ENCODE data around the gene OR5D14. TPM values are rescaled to one million over a fixed set of nuclear protein-coding genes. Genes with fewer than 3 reads are reported as not detected.

The OR5D14 gene
- total RNA-seq (2014; rRNA removed; shearing (Covaris generic)): not detected in 2 replicates

DNA sequence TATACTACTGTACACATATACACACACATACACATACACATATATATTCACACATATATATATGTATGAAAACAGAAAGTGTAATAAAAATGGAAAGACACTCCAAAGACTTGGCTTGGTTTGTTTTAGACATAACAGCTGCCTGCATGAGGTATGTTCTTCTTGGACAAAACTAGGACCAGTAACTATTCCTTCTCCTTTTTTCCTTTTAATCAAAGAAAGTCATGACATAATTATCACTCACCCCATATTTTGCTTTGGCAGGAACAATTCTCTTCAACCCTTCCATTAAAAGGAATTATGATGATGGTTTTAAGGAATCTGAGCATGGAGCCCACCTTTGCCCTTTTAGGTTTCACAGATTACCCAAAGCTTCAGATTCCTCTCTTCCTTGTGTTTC, at the start of gene OR5D14:
Gene OR5D14, plus strand, starts transcription at position 301 of the 400 bp plus-strand sequence. Its CDS starts 0 bp downstream, at position 301.
- in situ Hi-C loops (cut with HindIII; ENCODE audit: low sequenced_read_pairs): no loop called here
- DNase-seq (ENCODE audit: low spot score): no peak

- in situ Hi-C loops (cut with HindIII; ENCODE audit: low sequenced_read_pairs): no loop called here
- DNase-seq (ENCODE audit: low spot score): no peak
These were observed 22.2 kb upstream of the OR5D14 start, which contains the start of gene OR5D13 for GRCh38 chr11:55773138-55773537. Gene OR5D13 (plus strand): TSS chr11:55773438. CDS start chr11:55773438, 0 bp downstream.

DNA sequence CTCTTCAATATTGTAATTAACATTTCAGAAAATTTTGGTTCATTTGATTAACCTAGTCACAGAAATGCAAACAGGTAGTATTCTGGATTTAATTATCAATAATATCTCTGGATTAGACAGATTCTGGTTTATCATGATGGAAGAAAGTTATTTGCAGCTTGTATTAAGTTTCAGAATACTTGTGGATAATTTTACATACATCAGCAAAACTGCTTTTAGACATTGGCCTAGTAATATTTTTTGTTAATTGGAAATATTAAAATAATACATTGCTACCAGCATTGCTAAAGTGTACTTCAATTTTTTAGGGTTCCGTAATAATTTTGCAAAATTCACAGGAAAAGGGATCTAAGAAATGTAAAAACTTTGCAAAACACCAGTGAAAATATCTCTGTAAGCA, 3.8 kb upstream of the OR5D14 start:
- in situ Hi-C loops (cut with HindIII; ENCODE audit: low sequenced_read_pairs): no loop called here
- DNase-seq (ENCODE audit: low spot score): no peak

- in situ Hi-C loops (cut with HindIII; ENCODE audit: low sequenced_read_pairs): no loop called here
- no peak for DNase-seq (ENCODE audit: low spot score)
These were observed 2.0 kb upstream of the OR5D14 start for GRCh38 chr11:55793321-55793720.

DNA sequence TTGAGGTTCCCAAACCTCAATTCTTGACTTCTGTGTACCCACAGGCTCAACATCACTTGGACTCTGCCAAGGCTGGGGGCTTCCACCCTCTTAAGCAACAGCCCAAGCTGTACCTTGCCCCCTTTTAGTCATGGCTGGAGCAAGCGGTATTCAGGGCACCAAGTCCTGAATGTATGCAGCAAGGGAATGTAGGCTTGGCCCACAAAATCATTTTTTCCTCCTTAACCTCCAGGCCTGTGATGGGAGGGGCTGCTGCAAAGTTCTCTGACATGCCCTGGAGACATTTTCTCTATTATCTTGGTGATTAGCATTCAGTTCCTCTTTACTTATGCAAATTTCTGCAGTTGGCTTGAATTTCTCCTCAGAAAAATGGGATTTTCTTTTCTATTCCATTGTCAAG, 10.9 kb downstream of the OR5D14 start:
- in situ Hi-C loops (cut with HindIII; ENCODE audit: low sequenced_read_pairs): no loop called here
- no peak for DNase-seq (ENCODE audit: low spot score)

GRCh38 chr11:55811067-55811466, 15.7 kb downstream of the OR5D14 start, which contains the start of gene OR5L1:
Gene OR5L1 (plus strand): TSS chr11:55811367. CDS start chr11:55811467, 100 bp downstream.
- in situ Hi-C loops (cut with HindIII; ENCODE audit: low sequenced_read_pairs): no loop called here
- no peak for DNase-seq (ENCODE audit: low spot score)

DNA sequence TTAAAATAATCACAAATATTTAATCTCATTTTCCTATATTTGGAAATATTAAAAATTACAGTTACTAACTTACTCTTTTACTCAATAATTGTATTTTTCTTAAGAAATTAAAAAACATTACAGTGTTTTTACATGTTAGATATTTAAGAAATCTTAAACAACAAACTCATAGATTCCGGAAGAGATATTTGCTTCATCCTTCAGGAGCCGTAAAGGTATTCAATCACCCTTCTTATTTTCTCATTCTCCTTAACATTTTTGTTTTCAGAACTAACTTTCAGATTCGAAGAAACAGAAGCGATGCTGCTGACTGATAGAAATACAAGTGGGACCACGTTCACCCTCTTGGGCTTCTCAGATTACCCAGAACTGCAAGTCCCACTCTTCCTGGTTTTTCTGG, 24.0 kb downstream of the OR5D14 start, which contains the start of gene OR5D18:
Gene OR5D18, plus strand, starts transcription at position 301 of the 400 bp plus-strand sequence. Its CDS starts 0 bp downstream, at position 301.
- DNase-seq (ENCODE audit: low spot score): no peak
- in situ Hi-C loops (cut with HindIII; ENCODE audit: low sequenced_read_pairs): no loop called here

DNA sequence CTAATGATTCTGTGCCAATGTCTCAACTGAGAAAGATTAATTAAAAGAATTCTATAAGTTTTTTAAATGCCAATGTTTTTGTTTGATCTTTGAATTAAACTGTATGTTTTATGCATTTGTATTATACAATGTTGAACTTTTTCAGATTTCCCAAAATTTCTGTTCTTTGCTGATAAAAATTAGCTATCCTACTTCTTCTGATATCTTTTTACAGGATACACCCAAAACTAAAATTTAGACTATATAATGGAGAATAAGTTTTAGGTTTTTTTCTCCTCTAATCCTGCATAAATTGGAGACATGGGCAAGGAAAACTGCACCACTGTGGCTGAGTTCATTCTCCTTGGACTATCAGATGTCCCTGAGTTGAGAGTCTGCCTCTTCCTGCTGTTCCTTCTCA, 31.6 kb downstream of the OR5D14 start, which contains the start of gene OR5L2:
Gene OR5L2, plus strand, starts transcription at position 301 of the 400 bp plus-strand sequence. Its CDS starts 0 bp downstream, at position 301.
- in situ Hi-C loops (cut with HindIII; ENCODE audit: low sequenced_read_pairs): no loop called here
- no peak for DNase-seq (ENCODE audit: low spot score)

- in situ Hi-C loops (cut with HindIII; ENCODE audit: low sequenced_read_pairs): no loop called here
- no peak for DNase-seq (ENCODE audit: low spot score)
These were observed 43.1 kb downstream of the OR5D14 start, which contains the start of gene OR5D16 for GRCh38 chr11:55838452-55838851. Gene OR5D16 (plus strand): TSS chr11:55838752. CDS start chr11:55838752, 0 bp downstream.

Other genes with a start within 250 kb of the OR5D14 start
- gene OR4C15, start 241.1 kb upstream of the OR5D14 start, total RNA-seq (2014; rRNA removed; shearing (Covaris generic)): not detected in 2 replicates
- gene OR4C16, start 223.4 kb upstream of the OR5D14 start, total RNA-seq (2014; rRNA removed; shearing (Covaris generic)): not detected in 2 replicates
- gene OR4C11, start 187.9 kb upstream of the OR5D14 start, total RNA-seq (2014; rRNA removed; shearing (Covaris generic)): not detected in 2 replicates
- not detected in 2 replicates for gene OR4P4, start 160.4 kb upstream of the OR5D14 start, total RNA-seq (2014; rRNA removed; shearing (Covaris generic))
- gene OR4S2, start 147.2 kb upstream of the OR5D14 start, total RNA-seq (2014; rRNA removed; shearing (Covaris generic)): not detected in 2 replicates
- not detected in 2 replicates for gene OR4C6, start 133.4 kb upstream of the OR5D14 start, total RNA-seq (2014; rRNA removed; shearing (Covaris generic))
- gene OR5D13, start 22.1 kb upstream of the OR5D14 start, total RNA-seq (2014; rRNA removed; shearing (Covaris generic)): not detected in 2 replicates
- not detected in 2 replicates for gene OR5L1, start 15.8 kb downstream of the OR5D14 start, total RNA-seq (2014; rRNA removed; shearing (Covaris generic))
- not detected in 2 replicates for gene OR5D18, start 24.1 kb downstream of the OR5D14 start, total RNA-seq (2014; rRNA removed; shearing (Covaris generic))
- not detected in 2 replicates for gene OR5L2, start 31.7 kb downstream of the OR5D14 start, total RNA-seq (2014; rRNA removed; shearing (Covaris generic))
- gene OR5D16, start 43.2 kb downstream of the OR5D14 start, total RNA-seq (2014; rRNA removed; shearing (Covaris generic)): not detected in 2 replicates
- 0.18 TPM in 1 of 2 replicates, not detected in the other for gene TRIM51, start 87.7 kb downstream of the OR5D14 start, total RNA-seq (2014; rRNA removed; shearing (Covaris generic))
- not detected in 2 replicates for gene OR5W2, start 119.0 kb downstream of the OR5D14 start, total RNA-seq (2014; rRNA removed; shearing (Covaris generic))
- not detected in 2 replicates for gene OR5I1, start 140.8 kb downstream of the OR5D14 start, total RNA-seq (2014; rRNA removed; shearing (Covaris generic))
- not detected in 2 replicates for gene OR10AG1, start 174.4 kb downstream of the OR5D14 start, total RNA-seq (2014; rRNA removed; shearing (Covaris generic))
- gene OR5F1, start 199.1 kb downstream of the OR5D14 start, total RNA-seq (2014; rRNA removed; shearing (Covaris generic)): not detected in 2 replicates
- gene OR5AS1, start 232.1 kb downstream of the OR5D14 start, total RNA-seq (2014; rRNA removed; shearing (Covaris generic)): not detected in 2 replicates

All from G401 (cell line).